ENCODE results near the gene MCM3AP.

The MCM3AP gene

DNA sequence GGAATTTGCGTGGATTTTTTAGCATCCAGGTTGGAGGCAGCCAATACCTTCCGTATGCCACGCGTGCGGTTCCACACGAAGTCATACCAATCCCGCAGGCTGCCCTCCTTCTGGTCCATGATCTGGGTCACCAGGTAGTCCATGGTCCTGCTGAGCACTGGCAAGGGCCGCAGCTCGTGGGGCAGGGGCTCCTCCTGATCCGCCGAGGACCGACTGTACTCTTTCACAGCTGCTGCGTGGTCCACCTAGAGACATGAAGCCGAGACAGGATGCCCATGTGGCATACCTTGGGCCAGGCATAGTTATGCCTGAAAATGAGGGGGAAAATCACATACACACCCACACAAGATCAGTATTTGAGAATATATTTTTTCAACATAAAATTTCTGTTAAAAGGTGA lies 12.1 kb downstream of the MCM3AP start:
- no peak for DNase-seq (ENCODE audit: low read depth)

GRCh38 chr21:46269466-46269865 lies 15.9 kb downstream of the MCM3AP start:
- DNase-seq (ENCODE audit: low read depth): no peak

- DNase-seq (ENCODE audit: low read depth): no peak
Observed at GRCh38 chr21:46268371-46268770, 17.0 kb downstream of the MCM3AP start.

- no peak for DNase-seq (ENCODE audit: low read depth)
Observed at GRCh38 chr21:46266946-46267345, 18.5 kb downstream of the MCM3AP start.

DNA sequence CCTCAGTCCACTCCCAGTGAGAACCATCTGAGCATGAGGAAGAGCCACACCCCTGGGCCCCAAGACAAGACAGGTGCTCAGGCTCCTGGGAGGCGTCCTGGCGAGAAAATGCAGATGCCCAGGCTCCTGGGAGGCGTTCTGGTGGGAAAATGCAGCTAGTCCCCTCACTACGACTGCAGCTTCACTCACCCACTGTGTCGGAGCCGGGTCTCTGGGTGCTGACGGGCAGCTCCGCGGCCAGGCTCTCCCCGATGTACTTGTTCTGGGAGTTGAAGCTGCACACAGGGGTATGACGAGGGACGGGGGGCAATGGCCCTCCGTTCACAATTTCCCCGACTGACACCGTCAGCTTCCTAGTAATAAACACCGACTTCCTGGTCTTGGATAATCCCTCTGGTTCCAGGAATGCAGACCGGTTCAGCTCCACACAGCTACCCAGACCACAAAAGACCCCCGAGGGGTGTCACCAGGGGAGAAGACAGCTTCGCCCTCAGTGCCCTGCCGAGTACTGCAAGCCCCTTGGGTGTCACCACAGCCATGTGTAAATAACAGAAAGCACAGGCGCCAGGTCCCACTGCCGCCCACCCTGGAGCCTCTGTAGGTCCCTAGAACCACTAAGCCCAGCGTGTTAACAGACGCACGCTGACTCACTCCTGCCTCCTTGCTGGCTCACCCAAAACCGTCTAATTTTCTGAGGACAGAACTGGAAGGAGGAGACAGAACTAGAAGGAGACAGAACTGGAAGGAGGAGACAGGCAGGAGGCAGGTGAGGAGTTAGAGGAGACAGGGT lies 19.5 kb downstream of the MCM3AP start:
- DNase-seq (ENCODE audit: low read depth): no peak

DNA sequence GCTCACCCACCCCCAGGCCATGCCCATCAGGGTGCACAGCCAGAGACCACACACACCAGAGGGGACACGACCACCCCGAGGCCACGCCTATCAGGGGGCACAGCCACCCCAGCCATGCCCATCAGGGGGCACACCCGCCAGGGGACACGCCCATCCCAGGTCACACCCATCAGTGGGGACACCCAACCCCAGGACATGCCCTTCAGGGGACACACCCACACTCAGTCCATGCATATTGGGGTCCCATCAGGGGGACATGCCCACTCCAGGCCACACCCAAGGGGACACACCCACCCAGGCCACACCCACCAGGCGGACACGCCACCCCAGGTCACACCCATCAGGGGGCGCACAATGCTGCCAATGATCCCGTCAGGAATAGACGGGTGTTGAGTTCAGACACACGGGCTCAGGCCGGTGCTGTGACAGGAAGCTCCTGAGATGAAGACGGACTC lies 20.7 kb downstream of the MCM3AP start:
- DNase-seq (ENCODE audit: low read depth): no peak

GRCh38 chr21:46264046-46264689 lies 21.2 kb downstream of the MCM3AP start:
- no peak for DNase-seq (ENCODE audit: low read depth)

DNA sequence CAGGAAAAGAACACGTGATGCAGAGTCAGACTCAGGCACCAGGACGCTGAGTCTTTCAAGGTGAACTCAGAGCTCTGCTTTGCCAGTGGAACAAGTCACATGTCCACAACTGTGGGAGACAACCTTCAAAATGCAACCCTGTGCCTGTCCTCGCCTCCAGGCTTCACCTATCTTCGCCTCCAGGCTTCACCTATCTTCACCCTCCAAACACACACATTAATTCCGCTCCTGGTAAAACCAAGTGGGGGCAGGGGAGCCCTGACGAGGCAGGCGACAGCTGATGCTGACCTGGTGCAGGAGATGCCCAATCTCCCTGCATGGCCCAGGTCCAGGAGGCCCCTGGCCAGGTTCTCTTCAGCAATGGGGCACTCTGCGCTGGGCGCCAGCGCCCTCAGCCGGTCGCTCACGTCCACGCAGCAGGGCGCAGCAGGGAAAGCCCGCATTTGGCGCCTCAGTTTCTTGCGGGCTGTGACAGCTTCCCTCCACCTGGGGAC lies 28.9 kb downstream of the MCM3AP start:
- DNase-seq (ENCODE audit: low read depth): no peak

- no peak for DNase-seq (ENCODE audit: low read depth)
Observed at GRCh38 chr21:46255758-46256337, 29.6 kb downstream of the MCM3AP start.

- no peak for DNase-seq (ENCODE audit: low read depth)
Observed at GRCh38 chr21:46255166-46255565, 30.2 kb downstream of the MCM3AP start.

DNA sequence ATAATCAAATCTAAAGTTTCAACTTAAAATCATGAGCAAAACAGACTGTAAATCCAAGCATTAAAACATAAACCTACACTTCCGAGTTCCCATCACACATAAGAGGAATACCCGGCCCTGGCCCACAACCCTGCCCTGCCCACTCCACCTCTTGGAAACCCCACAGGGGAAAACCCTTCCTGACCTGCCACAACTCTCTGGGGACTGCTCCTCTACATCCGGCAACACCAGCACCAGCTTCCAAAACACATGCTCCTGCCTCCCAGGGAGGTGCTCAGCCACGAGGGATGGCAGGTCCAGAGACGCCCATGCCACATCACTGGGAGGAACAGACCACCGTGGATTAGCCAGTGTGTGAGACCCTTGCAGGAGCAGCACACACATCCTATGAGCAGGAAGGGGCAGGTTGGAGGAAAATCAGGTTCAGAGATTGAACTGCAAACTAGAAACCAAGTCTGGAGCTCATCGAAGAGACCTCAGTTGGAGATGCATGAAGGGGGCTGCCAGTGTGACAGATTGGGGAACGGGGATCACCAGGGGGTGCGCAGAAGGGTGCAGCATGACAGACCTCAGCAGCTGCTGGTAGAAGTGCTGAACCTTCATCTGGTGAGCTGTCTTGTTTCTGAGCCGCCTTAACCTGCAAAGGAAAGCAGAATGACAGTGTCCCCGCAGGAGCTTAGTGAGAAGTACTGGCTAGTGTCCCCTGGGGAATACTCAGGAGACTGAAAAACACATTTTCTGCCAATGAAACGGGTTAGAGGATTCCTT lies 31.0 kb downstream of the MCM3AP start:
- no peak for DNase-seq (ENCODE audit: low read depth)

GRCh38 chr21:46253610-46254124 lies 31.7 kb downstream of the MCM3AP start:
- DNase-seq (ENCODE audit: low read depth): peak; percentile 22

- DNase-seq (ENCODE audit: low read depth): no peak
Observed at GRCh38 chr21:46252840-46253239, 32.6 kb downstream of the MCM3AP start.

DNA sequence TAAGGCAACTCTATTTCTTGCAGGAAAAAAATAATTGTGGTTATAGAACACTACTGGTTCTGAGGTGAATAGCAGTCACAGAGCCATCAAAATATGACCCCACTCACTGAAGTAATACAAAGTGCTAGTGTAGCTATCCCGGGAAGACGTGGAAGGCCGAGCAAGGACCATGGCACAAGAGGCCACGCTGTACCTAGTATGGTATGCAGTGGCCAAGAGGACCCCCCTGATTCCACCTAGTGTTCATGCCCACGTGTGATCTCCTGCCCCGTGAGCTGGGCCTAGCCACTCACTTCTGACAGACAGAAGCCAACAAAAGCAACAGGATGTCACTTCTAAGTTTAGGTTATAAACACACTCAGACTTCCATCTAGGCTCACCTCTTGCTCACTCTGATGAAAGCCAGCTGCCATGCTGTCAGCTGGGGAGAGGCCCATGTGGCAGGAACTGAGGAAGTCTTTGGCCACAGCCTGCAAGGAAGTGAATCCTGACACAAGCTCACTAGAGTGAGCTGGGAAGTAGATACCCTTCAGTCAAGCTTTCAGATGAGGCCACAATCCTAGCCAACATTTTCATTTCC lies 35.2 kb downstream of the MCM3AP start:
- no peak for DNase-seq (ENCODE audit: low read depth)

DNA sequence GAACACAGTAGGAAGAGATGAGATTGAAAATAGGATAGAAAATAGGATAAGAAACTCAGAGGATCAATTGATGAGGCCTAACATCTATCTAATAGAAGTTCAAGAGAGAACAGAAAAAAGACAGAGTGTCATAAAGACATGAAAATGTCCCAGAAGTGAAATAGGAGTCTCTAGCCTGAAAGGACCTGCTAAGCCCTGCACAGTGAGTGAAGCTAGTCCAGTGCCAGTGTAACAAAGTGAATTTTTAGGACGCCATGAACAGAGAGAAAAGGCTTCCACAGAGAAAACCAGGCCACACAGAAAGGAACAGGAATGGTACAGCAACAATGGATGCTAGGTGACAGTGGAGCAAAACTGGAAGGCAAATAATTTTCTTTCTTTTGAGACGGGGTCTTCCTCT lies 36.6 kb downstream of the MCM3AP start:
- DNase-seq (ENCODE audit: low read depth): no peak

DNA sequence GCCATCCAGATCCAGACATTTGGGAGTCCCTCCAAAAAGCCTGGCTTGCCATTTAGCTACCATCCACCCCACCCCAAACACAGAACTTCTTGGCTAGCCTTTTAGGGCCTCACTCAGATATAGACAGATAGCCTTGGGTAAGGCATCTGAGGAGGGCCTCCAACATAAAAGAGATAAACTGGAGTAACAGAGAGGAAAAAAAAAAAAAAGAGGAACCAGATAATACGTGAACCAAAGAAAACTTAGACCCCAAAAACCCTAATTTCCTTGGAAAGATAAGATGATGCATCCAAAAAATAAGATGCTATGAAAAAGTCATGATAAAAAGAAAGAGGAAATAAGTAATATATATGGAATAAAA lies 37.0 kb downstream of the MCM3AP start:
- no peak for DNase-seq (ENCODE audit: low read depth)

- DNase-seq (ENCODE audit: low read depth): no peak
Observed at GRCh38 chr21:46247699-46248421, 37.6 kb downstream of the MCM3AP start.

GRCh38 chr21:46246345-46246744 lies 39.1 kb downstream of the MCM3AP start:
- no peak for DNase-seq (ENCODE audit: low read depth)

DNA sequence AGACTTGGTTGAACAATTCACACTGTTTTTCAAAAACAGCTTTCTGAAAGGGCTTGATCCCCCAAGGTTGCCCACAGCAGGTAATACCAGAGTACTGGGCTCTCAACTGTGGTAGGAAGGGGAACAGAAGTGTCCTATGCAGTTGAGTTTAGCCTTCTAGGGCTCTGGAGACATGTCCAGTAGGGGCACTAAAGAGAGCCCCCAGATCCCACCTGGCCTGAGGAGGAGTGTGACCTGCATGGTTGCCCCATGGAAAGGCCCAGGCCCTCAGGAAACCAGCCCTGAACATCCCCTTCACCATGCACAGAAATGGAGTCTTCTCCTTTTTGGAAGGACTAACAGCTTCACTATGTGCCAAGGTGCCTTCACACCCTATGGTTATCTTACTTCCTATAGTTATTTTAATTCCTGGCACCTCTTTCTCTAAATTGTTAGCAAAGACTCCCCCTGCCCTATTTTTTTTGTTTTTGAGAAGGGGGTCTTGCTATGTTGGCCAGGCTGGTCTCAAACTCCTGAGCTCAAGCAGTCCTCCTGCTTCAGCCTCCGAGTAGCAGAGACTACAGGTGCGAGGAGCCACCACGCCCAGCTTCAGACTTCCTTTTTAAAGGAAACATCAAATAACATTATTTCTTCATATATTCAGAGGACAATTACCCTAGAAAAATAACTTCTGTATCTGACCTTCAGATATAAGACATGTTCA lies 40.0 kb downstream of the MCM3AP start:
- no peak for DNase-seq (ENCODE audit: low read depth)

DNA sequence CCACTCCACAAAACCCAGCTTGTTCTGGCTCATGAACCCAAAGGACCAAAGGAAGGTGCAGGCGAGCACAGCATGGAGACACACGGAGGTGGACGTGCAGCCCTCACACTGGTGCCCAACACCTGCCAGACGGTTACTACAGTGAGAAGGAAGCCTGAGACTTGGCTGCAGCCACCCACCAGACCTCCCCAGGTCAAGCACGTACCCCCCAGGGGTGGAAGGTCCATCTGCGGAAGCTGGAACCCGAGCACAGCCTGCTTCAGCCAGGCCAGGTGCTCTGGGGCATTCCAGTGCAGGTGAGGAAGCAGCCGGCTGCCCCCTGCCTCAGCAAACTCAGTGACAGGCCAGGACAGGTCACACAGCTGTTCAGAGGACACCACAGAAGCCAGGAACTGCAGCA lies 40.8 kb downstream of the MCM3AP start:
- no peak for DNase-seq (ENCODE audit: low read depth)

GRCh38 chr21:46243960-46244361 lies 41.5 kb downstream of the MCM3AP start:
- no peak for DNase-seq (ENCODE audit: low read depth)
